CD14-positive monocyte (primary cell): ENCODE results near the gene SANBR. TPM values are rescaled to one million over a fixed set of nuclear protein-coding genes. Genes with fewer than 3 reads are reported as not detected.
"Not testable (repeated sequence)": the region's sequence is repeated elsewhere in the genome, so short reads cannot be mapped to it uniquely, and the experiment has no call there.

Experiments used
- DNase-seq, 3 donors: peaks; one replicate each; pipeline ENCODE4 v3.0.0-alpha.2; 2011 to 2022
- H2AFZ ChIP-seq: 2 replicates; pipeline ENCODE4 v1.6.0; 2012; ENCODE audit warnings: mild to moderate bottlenecking, low read depth, low read length, inconsistent platforms; ENCODE audit not compliant: insufficient read depth, poor library complexity, severe bottlenecking
- H3K27ac ChIP-seq, 2 donors: 1 replicate in 1 of 2; 2 replicates in 1 of 2; pipeline ENCODE4 v1.5.1; 2012 to 2013; ENCODE audit warnings: low read length in 2 of 2, control low read depth in 1 of 2, inconsistent platforms in 1 of 2, low read depth in 1 of 2, mild to moderate bottlenecking in 1 of 2
- H3K27me3 ChIP-seq, 2 donors: one replicate each; pipeline versions ENCODE4 v1.6.0 to v1.6.1; 2011 to 2013; ENCODE audit warnings: low read length in 2 of 2; ENCODE audit not compliant: control insufficient read depth in 2 of 2, insufficient read depth in 2 of 2
- H3K36me3 ChIP-seq, 2 donors: replicated peaks in 1 of 2; 1 replicate in 1 of 2; 2 replicates in 1 of 2; pipeline versions ENCODE4 v1.5.1 to v1.6.1; 2012 to 2013; ENCODE audit warnings: low read length in 2 of 2, control low read depth in 1 of 2, inconsistent platforms in 1 of 2, mild to moderate bottlenecking in 1 of 2; ENCODE audit not compliant: insufficient read depth in 2 of 2, control insufficient read depth in 1 of 2
- H3K4me1 ChIP-seq, 2 donors: 1 replicate in 1 of 2; 2 replicates in 1 of 2; pipeline versions ENCODE4 v1.5.1 to v1.6.1; 2012 to 2013; ENCODE audit warnings: low read length in 2 of 2, control low read depth in 1 of 2, inconsistent platforms in 1 of 2, mild to moderate bottlenecking in 1 of 2, moderate library complexity in 1 of 2; ENCODE audit not compliant: insufficient read depth in 2 of 2, control insufficient read depth in 1 of 2
- H3K4me2 ChIP-seq: replicated peaks from 2 replicates; pipeline ENCODE3; 2012; ENCODE audit warnings: low read length, moderate library complexity, mild to moderate bottlenecking; ENCODE audit not compliant: poor library complexity, severe bottlenecking; ENCODE audit errors: extremely low read depth
- H3K4me3 ChIP-seq, 3 experiments: fragments of 200-600 bp in 1 of 3; sonication (generic) in 1 of 3; replicated peaks in 1 of 3; 1 replicate in 2 of 3; 2 replicates in 1 of 3; pipeline ENCODE4 v1.5.1; 2011 to 2013; ENCODE audit warnings: low read length in 3 of 3, mild to moderate bottlenecking in 3 of 3, control low read depth in 2 of 3, low read depth in 2 of 3, inconsistent platforms in 1 of 3, moderate library complexity in 1 of 3
- H3K79me2 ChIP-seq: 2 replicates; pipeline ENCODE4 v1.6.0; 2012; ENCODE audit warnings: mild to moderate bottlenecking, control low read depth, inconsistent platforms, low read length, moderate library complexity; ENCODE audit not compliant: insufficient read depth
- H3K9ac ChIP-seq: 2 replicates; pipeline ENCODE4 v1.6.0; 2017; ENCODE audit warnings: low read length, mild to moderate bottlenecking; ENCODE audit not compliant: insufficient read depth, poor library complexity, severe bottlenecking
- H3K9me3 ChIP-seq, 2 donors: replicated peaks in 1 of 2; 1 replicate in 1 of 2; 2 replicates in 1 of 2; pipeline versions ENCODE4 v1.5.1 to v1.6.1; 2012 to 2013; ENCODE audit warnings: low read length in 2 of 2, control low read depth in 1 of 2; ENCODE audit not compliant: control insufficient read depth in 1 of 2, insufficient read depth in 1 of 2
- H4K20me1 ChIP-seq: 2 replicates; pipeline ENCODE4 v1.6.0; 2012; ENCODE audit warnings: mild to moderate bottlenecking, low read length, control low read depth, moderate library complexity; ENCODE audit not compliant: insufficient read depth
- H3K27ac Mint-ChIP-seq, 7 donors: one replicate each; pipeline ENCODE4 v1.8.0; 2020; ENCODE audit warnings: mild to moderate bottlenecking in 7 of 7, mixed read lengths in 7 of 7, moderate library complexity in 6 of 7, inconsistent platforms in 2 of 7
- H3K27me3 Mint-ChIP-seq, 3 donors: one replicate each; pipeline ENCODE4 v1.8.0; 2021 to 2022; ENCODE audit warnings: low read depth in 3 of 3, mild to moderate bottlenecking in 3 of 3, mixed read lengths in 3 of 3, moderate library complexity in 3 of 3, inconsistent platforms in 1 of 3
- H3K36me3 Mint-ChIP-seq, 2 donors: one replicate each; pipeline ENCODE4 v1.8.0; 2020; ENCODE audit warnings: mixed read lengths in 2 of 2, inconsistent platforms in 1 of 2, mild to moderate bottlenecking in 1 of 2
- H3K4me1 Mint-ChIP-seq: one replicate; pipeline ENCODE4 v1.8.0; 2020; ENCODE audit warnings: mild to moderate bottlenecking, mixed read lengths
- H3K4me3 Mint-ChIP-seq, 2 donors: one replicate each; pipeline ENCODE4 v1.8.0; 2020; ENCODE audit warnings: mild to moderate bottlenecking in 2 of 2, mixed read lengths in 2 of 2, moderate library complexity in 1 of 2
- H3K9me3 Mint-ChIP-seq, 7 donors: one replicate each; pipeline ENCODE4 v1.8.0; 2020 to 2022; ENCODE audit warnings: mixed read lengths in 7 of 7, mild to moderate bottlenecking in 6 of 7, moderate library complexity in 6 of 7, inconsistent platforms in 2 of 7
- CTCF ChIP-seq: fragments of 200-600 bp; IDR thresholded peaks from one replicate; pipeline ENCODE4 v1.8.0; 2022; ENCODE audit warnings: antibody characterized with exemption, mild to moderate bottlenecking
- WGBS: methylation state at CpG from one replicate; pipeline ENCODE4 v1.1.5; 2013; ENCODE audit warnings: missing lambda C conversion rate; ENCODE audit not compliant: insufficient coverage; 5-methylcytosine and 5-hydroxymethylcytosine counted together
- intact Hi-C, 2 donors: fragments of 100-400 bp; cut with micrococcal nuclease; formaldehyde crosslinking; loops; one replicate each; pipeline versions ENCODE4 v1.15.0 to v1.15.1; 2023
- polyA plus RNA-seq, 3 donors: library from polyadenylated mRNA; depleted of rRNA in 1 of 3; unstranded in 2 of 3; stranded (reverse) in 1 of 3; fragments of 300-500 nt in 2 of 3; fragments of >200 nt in 1 of 3; fragmentation: Illumina TruSeq in 2 of 3; gene quantifications; 1 replicate in 2 of 3; 2 replicates in 1 of 3; pipeline ENCODE4 v1.2.3, GENCODE V29; 2012 to 2021

The SANBR gene
- polyA plus RNA-seq, 3 donors: 1.9 to 3.5 (median 3.4) TPM

GRCh38 chr2:61023670-61024069 is 42.0 kb upstream of the SANBR start:
- Histone ChIP-seq H4K20me1 (peaks cover 32% of the 10 kb centered on the region), H3K4me3 (no peak overlapping the region), H3K4me1 (peaks cover under 1 to 3% of the 10 kb centered on the region in 2 donors)

GRCh38 chr2:61029533-61029932 is 36.1 kb upstream of the SANBR start:
- no peaks in the 10 kb centered on the region for H3K4me1 ChIP-seq
- WGBS: 100% methylated on average over 1 of the region's 3 CpGs
- no peak for TF ChIP-seq CTCF
- no peak overlapping the region for H3K4me2 ChIP-seq
- Mint-ChIP-seq H3K9me3 (peaks cover 0 to 9% (median 5%) of the 10 kb centered on the region in 7 donors), H3K27ac (no peak overlapping the region), H3K4me3 (no peak overlapping the region), H3K27me3 (peaks cover 0 to 2% (median 0%) of the 10 kb centered on the region in 3 donors), H3K4me1 (no peaks in the 10 kb centered on the region), H3K36me3 (peaks cover 48 to 62% of the 10 kb centered on the region in 2 donors)
- H3K36me3 ChIP-seq: peaks cover 36 to 59% of the 10 kb centered on the region in 2 donors
- peaks cover 49% of the 10 kb centered on the region for H3K79me2 ChIP-seq
- no peak for DNase-seq
- intact Hi-C loops: no loop called here
- H4K20me1 ChIP-seq: peaks cover 20% of the 10 kb centered on the region
- no peak overlapping the region for H3K9ac ChIP-seq
- H3K4me3 ChIP-seq: no peak overlapping the region
- H3K27ac ChIP-seq: no peak overlapping the region
- no peaks in the 10 kb centered on the region for H3K27me3 ChIP-seq
- peaks cover 3% of the 10 kb centered on the region in 2 donors for H3K9me3 ChIP-seq
- no peak overlapping the region for H2AFZ ChIP-seq

More at GRCh38 chr2:61023670-61024069, 42.0 kb upstream of the SANBR start:
- TF ChIP-seq CTCF: no peak
- Histone ChIP-seq H3K9ac (no peak overlapping the region), H3K27me3 (no peaks in the 10 kb centered on the region), H3K36me3 (peaks cover 7 to 39% of the 10 kb centered on the region in 2 donors), H2AFZ (no peak overlapping the region), H3K79me2 (peaks cover 95% of the 10 kb centered on the region), H3K27ac (no peak overlapping the region), H3K9me3 (peaks cover 0 to 4% of the 10 kb centered on the region in 2 donors), H3K4me2 (no peak overlapping the region)
- no CpG with 5 or more reads among the region's 4 CpGs for WGBS
- Mint-ChIP-seq H3K36me3 (peaks cover 43 to 47% of the 10 kb centered on the region in 2 donors), H3K27me3 (peaks cover 0 to 2% (median 0%) of the 10 kb centered on the region in 3 donors), H3K4me3 (no peak overlapping the region), H3K27ac (peak overlapping the region in 4 of 7 donors; percentile 15 to 52 (median 21)), H3K9me3 (peaks cover 0 to 4% (median 3%) of the 10 kb centered on the region in 7 donors), H3K4me1 (peaks cover 8% of the 10 kb centered on the region)
- no peak for DNase-seq
- intact Hi-C loops: no loop called here

- peaks cover 9 to 29% (median 23%) of the 10 kb centered on the region in 7 donors for H3K9me3 Mint-ChIP-seq
- intact Hi-C loops, H3K79me2 ChIP-seq, H3K27ac Mint-ChIP-seq, DNase-seq, H3K27me3 ChIP-seq, H4K20me1 ChIP-seq, H3K27me3 Mint-ChIP-seq, H3K4me3 ChIP-seq, H2AFZ ChIP-seq, H3K4me1 ChIP-seq, H3K4me2 ChIP-seq, H3K9ac ChIP-seq, H3K27ac ChIP-seq, H3K4me1 Mint-ChIP-seq, H3K4me3 Mint-ChIP-seq: not testable (repeated sequence)
- peaks cover 42 to 55% of the 10 kb centered on the region in 2 donors for H3K36me3 Mint-ChIP-seq
- WGBS: 96% methylated on average over 9 of the region's 9 CpGs
- Histone ChIP-seq H3K9me3 (peaks cover 8 to 11% of the 10 kb centered on the region in 2 donors), H3K36me3 (peaks cover 38 to 52% of the 10 kb centered on the region in 2 donors)
These were observed 31.1 kb upstream of the SANBR start for GRCh38 chr2:61034592-61034991.
